ENCODE results near the gene RPS6KC1. TPM values are rescaled to one million over a fixed set of nuclear protein-coding genes. Genes with fewer than 3 reads are reported as not detected.

The RPS6KC1 gene
- total and polyA plus RNA-seq, 2 of the 4 experiments (the other 2 are of a cell fraction) = 7.9 to 23.7 TPM

- no peaks in the 10 kb centered on the region for H4K20me1 ChIP-seq (ENCODE audit: insufficient read depth, low read length)
- no peak overlapping the region for H3K14ac ChIP-seq (replicated peaks; ENCODE audit: low read depth, low read length)
- H3K9ac ChIP-seq (ENCODE audit: low read depth, low read length) = no peak overlapping the region
- intact Hi-C loops (cut with micrococcal nuclease) (no loop called here), dilution Hi-C loops (cut with HindIII; ENCODE audit: low sequenced_read_pairs, unreplicated experiment) (no loop called here), in situ Hi-C loops (cut with MboI; ENCODE audit: low sequenced_read_pairs) (no loop called here)
- no peak overlapping the region for H2AK5ac ChIP-seq (ENCODE audit: low read depth, low read length)
- H2BK15ac ChIP-seq (ENCODE audit: low read depth, low read length) = no peak overlapping the region
- no peaks in the 10 kb centered on the region for H3K27me3 ChIP-seq (ENCODE audit: control insufficient read depth, insufficient read depth, low read length)
- no peak overlapping the region for H2AFZ ChIP-seq (replicated peaks; ENCODE audit: low read length, poor library complexity)
- no peak overlapping the region for H4K5ac ChIP-seq (ENCODE audit: low read depth, low read length)
- POLR2A ChIA-PET (ENCODE audit: unreplicated experiment) = no interaction called here
- no peak overlapping the region for H3K18ac ChIP-seq (ENCODE audit: low read depth, low read length)
- no peak overlapping the region for H3K4me3 ChIP-seq (ENCODE audit: insufficient read depth, low read depth, low read length)
- WGBS, 2 experiments (ENCODE audit: extremely low coverage in 2 of 2, insufficient read length in 1 of 2) = 83% methylated on average over 1 of the region's 3 CpGs; no CpG with 5 or more reads in 1 of the 2 experiments
- no peak overlapping the region for H2AK9ac ChIP-seq (replicated peaks; ENCODE audit: low read depth, low read length, poor library complexity)
- peaks cover 5% of the 10 kb centered on the region; the same call in 1 of the 2 replicates for H3K36me3 ChIP-seq (ENCODE audit: control insufficient read depth, insufficient read depth, low read length)
- no peak overlapping the region for H2BK5ac ChIP-seq (ENCODE audit: low read depth, low read length, poor library complexity, severe bottlenecking)
- no peak overlapping the region for H3K4ac ChIP-seq (ENCODE audit: low read depth, low read length)
- H2BK120ac ChIP-seq (ENCODE audit: low read depth, low read length) = no peak overlapping the region
- CTCF ChIA-PET = interaction anchor here (0.6 kb wide), 1 partner anchor 940 kb away, joined by 3 read pairs; no protein-coding TSS in a partner anchor
- no peak overlapping the region for H3K4me2 ChIP-seq (ENCODE audit: low read depth, low read length)
- TF ChIP-seq FOS (IDR thresholded peaks at IDR 0.05; ENCODE audit: low read depth, low read length) = no peak
- TF ChIP-seq ELK1 (IDR thresholded peaks at IDR 0.05; ENCODE audit: borderline replicate concordance, low read depth, low read length) = no peak
- no peak for TF ChIP-seq RFX5 (IDR thresholded peaks at IDR 0.05; ENCODE audit: low read depth, low read length)
- no peak for TF ChIP-seq RCOR1 (IDR thresholded peaks at IDR 0.05; ENCODE audit: insufficient replicate concordance, low read length)
- TF ChIP-seq CHD1 (IDR thresholded peaks at IDR 0.05; ENCODE audit: low read depth, low read length) = no peak
- no peak for TF ChIP-seq MXI1 (IDR thresholded peaks at IDR 0.05; ENCODE audit: borderline replicate concordance, low read depth, low read length)
- TF ChIP-seq NFE2L2 (IDR thresholded peaks at IDR 0.05; ENCODE audit: low read depth, low read length) = no peak
- TF ChIP-seq MAFK (IDR thresholded peaks at IDR 0.05; ENCODE audit: low read depth, low read length) = no peak
- no peak for TF ChIP-seq MAZ (IDR thresholded peaks at IDR 0.05; ENCODE audit: borderline replicate concordance, low read depth, low read length)
- TF ChIP-seq CTCF (conservative IDR thresholded peaks at IDR 0.05; ENCODE audit: low read depth, low read length) = no peak
- TF ChIP-seq, protein P1, sequence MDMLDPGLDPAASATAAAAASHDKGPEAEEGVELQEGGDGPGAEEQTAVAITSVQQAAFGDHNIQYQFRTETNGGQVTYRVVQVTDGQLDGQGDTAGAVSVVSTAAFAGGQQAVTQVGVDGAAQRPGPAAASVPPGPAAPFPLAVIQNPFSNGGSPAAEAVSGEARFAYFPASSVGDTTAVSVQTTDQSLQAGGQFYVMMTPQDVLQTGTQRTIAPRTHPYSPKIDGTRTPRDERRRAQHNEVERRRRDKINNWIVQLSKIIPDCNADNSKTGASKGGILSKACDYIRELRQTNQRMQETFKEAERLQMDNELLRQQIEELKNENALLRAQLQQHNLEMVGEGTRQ (IDR thresholded peaks at IDR 0.05; ENCODE audit: low read depth, low read length) = no peak
- no peak for TF ChIP-seq SMC3 (IDR thresholded peaks at IDR 0.05; ENCODE audit: low read depth, low read length)
- TF ChIP-seq POLR2A (IDR thresholded peaks at IDR 0.05; ENCODE audit: low read depth, low read length) = no peak
- TF ChIP-seq RAD21 (IDR thresholded peaks at IDR 0.05; ENCODE audit: low read length) = no peak
- TF ChIP-seq CEBPB (IDR thresholded peaks at IDR 0.05; ENCODE audit: low read depth, low read length) = no peak
- no peak for TF ChIP-seq BHLHE40 (IDR thresholded peaks at IDR 0.05; ENCODE audit: low read depth, low read length)
- H3K79me1 ChIP-seq (ENCODE audit: low read depth in 1 of 2, low read length in 2 of 2) = peaks cover 0 to 2% of the 10 kb centered on the region in 2 experiments; a peak in 2 of 4 replicates
- H3K56ac ChIP-seq (ENCODE audit: extremely low read depth, insufficient read depth, low read length) = no peak overlapping the region
- H2BK20ac ChIP-seq (ENCODE audit: low read depth, low read length) = no peak overlapping the region
- no peak overlapping the region for H3K23ac ChIP-seq (ENCODE audit: low read depth, low read length)
- H3K27ac ChIP-seq (ENCODE audit: insufficient read depth, low read length) = no peak overlapping the region
- no TSS peak for BruUV-seq (replicated peaks)
- no peak overlapping the region for H4K8ac ChIP-seq (ENCODE audit: low read depth in 2 of 2, low read length in 2 of 2)
- H3K9me1 ChIP-seq (ENCODE audit: insufficient read depth, low read length) = no peaks in the 10 kb centered on the region; the same call in none of the 2 replicates
- no peak for ATAC-seq (ENCODE audit: low read depth)
- no peaks in the 10 kb centered on the region for H3K4me1 ChIP-seq (ENCODE audit: control insufficient read depth, insufficient read depth, low read length)
- H3K9me3 ChIP-seq (ENCODE audit: control insufficient read depth, insufficient read depth, low read length) = no peaks in the 10 kb centered on the region
- no peak overlapping the region for H4K91ac ChIP-seq (ENCODE audit: insufficient read depth, low read depth, low read length)
- no peak for DNase-seq
These were observed 125.3 kb downstream of the RPS6KC1 start for GRCh38 chr1:213176341-213176740.
